HL-60 (cell line): ENCODE data around the gene CRY1.

Experiments used
- CTCF ChIP-seq: IDR thresholded peaks from one replicate; pipeline ENCODE4 v1.5.1; 2011; ENCODE audit warnings: low read length, control low read depth, inconsistent platforms; ENCODE audit not compliant: insufficient read depth
- REST ChIP-seq: IDR thresholded peaks from 2 replicates; pipeline ENCODE4 v1.6.1; 2012; ENCODE audit warnings: low read depth; ENCODE audit not compliant: insufficient replicate concordance

DNA sequence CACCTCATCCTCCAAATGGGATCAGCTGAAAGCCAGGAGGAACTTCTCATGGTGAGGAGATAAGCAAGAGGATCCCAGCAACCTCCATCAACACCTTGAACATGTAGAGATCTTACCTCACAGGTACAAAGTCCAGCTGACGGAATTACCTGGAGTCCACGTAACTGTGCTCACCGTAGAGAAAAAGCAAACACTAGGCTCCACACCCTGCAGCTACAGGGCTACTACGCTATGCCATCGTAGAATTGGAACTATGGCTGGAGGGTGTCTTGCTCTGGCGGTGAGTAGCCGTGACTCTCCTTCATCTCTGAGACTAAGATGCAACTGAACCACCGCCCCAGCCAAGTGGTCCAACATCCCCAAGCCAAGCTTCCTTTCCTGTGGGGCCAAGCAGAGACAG lies 50.5 kb downstream of the CRY1 start:
- no peak for TF ChIP-seq CTCF
- no peak for TF ChIP-seq REST
